Effector memory CD8-positive, alpha-beta T cell (primary cell): ENCODE measurements around the gene MYH11.

ENCODE experiments used
- ATAC-seq: fragments of 150-1000 bp; cut with Tn5 transposase; replicated peaks from 2 replicates; pipeline ENCODE4 v1.10.0; 2021; ENCODE audit warnings: mild to moderate bottlenecking, moderate library complexity
- DNase-seq, 3 experiments: peaks; one replicate each; pipeline ENCODE4 v3.0.0; 2021
- H3K27ac Mint-ChIP-seq, 2 donors: one replicate each; pipeline ENCODE4 v1.8.0; 2022; ENCODE audit warnings: mild to moderate bottlenecking in 2 of 2, mixed read lengths in 2 of 2, moderate library complexity in 2 of 2
- H3K27me3 Mint-ChIP-seq, 2 donors: one replicate each; pipeline ENCODE4 v1.8.0; 2022; ENCODE audit warnings: mixed read lengths in 2 of 2
- H3K36me3 Mint-ChIP-seq: one replicate; pipeline ENCODE4 v1.8.0; 2022; ENCODE audit warnings: mild to moderate bottlenecking, moderate library complexity, mixed read lengths; ENCODE audit not compliant: insufficient read depth
- H3K4me1 Mint-ChIP-seq, 2 donors: one replicate each; pipeline ENCODE4 v1.8.0; 2022; ENCODE audit warnings: low read depth in 2 of 2, mixed read lengths in 2 of 2
- H3K4me3 Mint-ChIP-seq, 2 donors: one replicate each; pipeline ENCODE4 v1.8.0; 2022; ENCODE audit warnings: mild to moderate bottlenecking in 2 of 2, mixed read lengths in 2 of 2, moderate library complexity in 2 of 2
- H3K9me3 Mint-ChIP-seq, 2 donors: one replicate each; pipeline ENCODE4 v1.8.0; 2022; ENCODE audit warnings: mixed read lengths in 2 of 2

Gene MYH11

DNA sequence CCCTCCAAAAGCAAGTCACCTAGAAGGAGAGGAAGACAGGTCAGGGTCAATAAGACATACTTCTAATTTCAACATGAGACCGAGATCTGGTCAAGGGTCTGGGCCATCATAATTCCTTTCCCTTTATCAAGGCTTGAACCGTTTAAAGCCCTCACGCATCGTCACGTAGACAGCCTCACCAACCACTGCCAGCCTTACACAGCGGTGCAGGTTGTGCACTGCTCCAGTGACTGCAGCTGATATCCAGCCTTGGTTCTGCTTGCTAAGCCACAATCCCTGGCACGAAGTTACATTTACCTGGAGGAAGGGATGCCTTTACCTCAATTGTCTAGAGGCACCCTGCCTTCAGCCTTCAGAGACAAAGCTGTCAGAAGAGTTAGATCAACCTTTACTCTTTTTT is 85.1 kb downstream of the MYH11 start:
- DNase-seq (no peak), ATAC-seq (no peak)
- Mint-ChIP-seq H3K9me3 (no peaks in the 10 kb centered on the region), H3K4me1 (no peaks in the 10 kb centered on the region), H3K4me3 (no peak overlapping the region), H3K27me3 (peaks cover 14 to 17% of the 10 kb centered on the region in 2 donors), H3K27ac (no peak overlapping the region), H3K36me3 (peaks cover 3% of the 10 kb centered on the region)

DNA sequence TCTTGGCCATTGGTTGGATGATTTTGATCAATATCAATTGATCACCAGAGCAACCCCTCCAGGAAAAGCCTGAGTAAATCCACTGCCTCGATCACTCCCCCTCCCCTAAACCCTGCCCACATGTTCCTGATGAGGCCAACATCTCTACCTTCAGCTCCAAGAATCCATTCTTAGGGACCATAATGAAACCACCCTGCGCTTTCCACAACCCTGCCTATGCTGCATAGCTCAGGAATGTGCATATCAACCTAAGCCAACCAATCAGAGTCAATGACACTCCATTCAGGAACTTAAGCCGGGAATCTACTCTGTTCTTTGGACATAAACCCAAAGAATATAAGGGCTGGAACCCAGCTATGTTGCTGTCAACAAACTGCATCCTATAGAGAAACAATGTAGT is 86.3 kb downstream of the MYH11 start:
- peaks cover 3% of the 10 kb centered on the region for H3K36me3 Mint-ChIP-seq
- no peak overlapping the region for H3K4me3 Mint-ChIP-seq
- ATAC-seq (no peak), DNase-seq (no peak)
- H3K4me1 Mint-ChIP-seq, result no peaks in the 10 kb centered on the region
- no peaks in the 10 kb centered on the region for H3K9me3 Mint-ChIP-seq
- peaks cover 2 to 6% of the 10 kb centered on the region in 2 donors for H3K27me3 Mint-ChIP-seq
- no peak overlapping the region for H3K27ac Mint-ChIP-seq

DNA sequence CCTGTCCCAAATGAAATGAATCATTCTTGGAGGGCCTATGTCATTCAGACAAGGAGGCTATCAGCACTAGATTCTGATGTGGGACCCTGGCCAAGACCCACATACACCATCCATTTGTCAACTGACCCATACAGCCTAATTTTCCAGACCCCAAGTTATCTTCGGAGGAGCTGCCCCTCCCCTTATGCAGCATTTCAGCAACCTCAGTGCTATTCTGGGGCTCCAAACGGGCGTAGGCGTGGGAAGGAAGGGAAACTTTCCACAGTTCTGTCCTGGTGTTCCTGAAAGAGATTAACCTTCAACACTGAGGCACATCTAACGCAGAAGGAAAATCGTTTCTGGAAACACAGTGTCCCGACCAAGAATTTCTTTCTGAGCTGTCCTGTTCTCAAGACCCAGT is 86.7 kb downstream of the MYH11 start:
- Mint-ChIP-seq H3K4me3 (no peak overlapping the region), H3K4me1 (no peaks in the 10 kb centered on the region), H3K9me3 (no peaks in the 10 kb centered on the region), H3K27me3 (peaks cover 0 to 10% of the 10 kb centered on the region in 2 donors), H3K36me3 (peaks cover 3% of the 10 kb centered on the region), H3K27ac (no peak overlapping the region)
- no peak for ATAC-seq
- no peak for DNase-seq

DNA sequence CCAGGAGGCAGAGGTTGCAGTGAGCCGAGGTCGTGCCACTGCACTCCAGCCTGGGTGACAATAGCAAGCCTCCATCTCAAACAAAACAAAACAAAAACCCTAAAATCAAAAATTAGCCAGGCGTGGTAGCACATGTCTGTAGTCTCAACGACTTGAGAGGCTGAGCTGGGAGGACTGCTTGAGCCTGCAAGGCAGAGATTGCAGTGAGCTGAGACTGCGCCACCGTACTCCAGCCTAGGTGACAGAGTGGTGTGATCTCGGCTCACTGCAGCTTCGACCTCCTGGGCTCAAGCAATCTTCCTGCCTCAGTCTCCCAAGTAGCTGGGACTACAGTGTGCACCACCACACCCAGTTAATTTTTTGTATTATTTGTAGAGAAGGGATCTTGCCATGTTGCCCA is 87.6 kb downstream of the MYH11 start:
- Mint-ChIP-seq H3K4me3 (no peak overlapping the region), H3K9me3 (no peaks in the 10 kb centered on the region), H3K27ac (no peak overlapping the region), H3K27me3 (peaks cover 0 to 14% of the 10 kb centered on the region in 2 donors), H3K36me3 (no peaks in the 10 kb centered on the region), H3K4me1 (no peaks in the 10 kb centered on the region)
- DNase-seq (no peak), ATAC-seq (no peak)

DNA sequence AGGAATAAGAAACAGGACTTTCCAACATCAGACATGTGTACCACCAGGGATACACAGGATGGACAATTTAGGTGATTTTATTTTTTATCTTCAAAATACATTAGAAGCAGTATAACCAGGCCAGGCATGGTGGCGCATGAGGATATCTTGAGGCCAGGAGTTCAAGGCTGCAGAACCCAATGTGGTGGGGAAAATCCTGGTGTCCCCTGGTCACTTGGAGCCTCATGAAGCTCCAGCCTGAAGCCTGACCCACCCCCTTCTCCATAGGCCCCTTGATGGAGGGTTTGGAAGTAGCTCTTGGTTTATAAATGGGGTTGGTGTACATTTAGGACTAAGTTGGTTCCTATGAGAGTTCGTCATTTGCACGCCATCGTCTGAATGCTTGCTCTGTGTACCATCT is 88.6 kb downstream of the MYH11 start:
- H3K27ac Mint-ChIP-seq, result no peak overlapping the region

DNA sequence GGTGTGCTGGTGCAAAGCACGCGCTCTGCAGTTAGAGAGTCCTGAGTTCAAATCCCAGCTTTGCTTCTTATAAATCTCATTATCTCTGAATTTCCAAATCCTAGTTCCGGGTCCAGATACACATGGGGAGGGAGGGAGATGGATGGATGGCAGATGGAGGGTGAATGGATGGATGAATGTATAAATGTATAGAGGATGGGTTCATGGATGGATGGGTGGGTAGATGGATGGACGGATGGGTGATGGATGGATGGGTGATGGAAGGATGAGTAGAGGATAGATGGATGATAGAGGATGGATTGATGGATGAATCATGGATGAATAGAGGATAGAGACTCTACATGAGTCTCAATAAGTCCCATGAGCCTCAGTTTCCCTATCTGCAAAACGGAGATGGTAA is 89.9 kb downstream of the MYH11 start:
- H3K4me1 Mint-ChIP-seq, result no peaks in the 10 kb centered on the region
- no peak for DNase-seq
- no peaks in the 10 kb centered on the region for H3K36me3 Mint-ChIP-seq
- no peak overlapping the region for H3K4me3 Mint-ChIP-seq
- ATAC-seq, result no peak
- H3K9me3 Mint-ChIP-seq, result no peaks in the 10 kb centered on the region
- peaks cover 8 to 15% of the 10 kb centered on the region in 2 donors for H3K27me3 Mint-ChIP-seq
- H3K27ac Mint-ChIP-seq, result no peak overlapping the region

More for the DNA sequence above, 88.6 kb downstream of the MYH11 start:
- Mint-ChIP-seq H3K36me3 (no peaks in the 10 kb centered on the region), H3K4me3 (no peak overlapping the region), H3K9me3 (no peaks in the 10 kb centered on the region), H3K4me1 (no peaks in the 10 kb centered on the region), H3K27me3 (peaks cover 0 to 8% of the 10 kb centered on the region in 2 donors)
- ATAC-seq (no peak), DNase-seq (no peak)

DNA sequence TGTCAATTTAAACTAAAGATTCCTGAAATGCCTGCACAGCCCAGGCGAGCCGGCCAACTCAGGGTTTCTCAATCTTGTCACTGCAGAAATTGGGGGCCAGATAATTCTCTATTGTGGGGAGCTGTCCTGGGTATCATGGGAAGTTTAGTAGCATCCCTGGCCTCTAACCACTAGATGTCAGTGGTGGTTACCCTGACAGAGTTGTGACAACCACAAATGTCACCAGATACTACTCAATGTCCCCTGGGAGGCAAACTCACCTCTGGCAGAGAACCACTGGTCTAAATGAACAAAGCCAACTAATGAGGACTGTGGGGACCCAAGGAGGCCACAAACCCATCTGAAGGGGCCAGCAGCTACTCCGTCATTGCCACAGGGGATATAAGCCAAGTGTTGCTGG is 90.9 kb downstream of the MYH11 start:
- no peak overlapping the region for H3K4me3 Mint-ChIP-seq

DNA sequence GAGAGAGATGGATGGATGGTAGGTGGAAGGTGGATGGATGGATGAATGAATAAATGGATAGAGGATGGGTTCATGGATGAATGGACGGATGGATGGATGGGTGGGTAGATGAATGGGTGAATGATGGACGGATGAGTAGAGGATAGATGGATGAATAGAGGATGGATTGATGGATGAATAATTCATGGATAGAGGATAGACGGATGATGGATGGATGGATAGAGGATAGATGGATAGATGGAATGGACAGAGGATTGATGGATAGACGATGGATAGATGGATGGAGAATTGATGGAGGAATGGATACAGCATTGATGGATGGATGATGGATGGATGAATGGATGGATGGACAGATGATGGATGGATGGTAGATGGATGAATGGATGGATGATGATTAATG is 91.7 kb downstream of the MYH11 start:
- no peak for ATAC-seq

More for the DNA sequence above, 90.9 kb downstream of the MYH11 start:
- Mint-ChIP-seq H3K9me3 (no peaks in the 10 kb centered on the region), H3K27me3 (peaks cover 8 to 20% of the 10 kb centered on the region in 2 donors), H3K27ac (no peak overlapping the region), H3K4me1 (no peaks in the 10 kb centered on the region), H3K36me3 (no peaks in the 10 kb centered on the region)
- peak; percentile 6 to 26 (median 15) for DNase-seq
- ATAC-seq, result peak; percentile 70

DNA sequence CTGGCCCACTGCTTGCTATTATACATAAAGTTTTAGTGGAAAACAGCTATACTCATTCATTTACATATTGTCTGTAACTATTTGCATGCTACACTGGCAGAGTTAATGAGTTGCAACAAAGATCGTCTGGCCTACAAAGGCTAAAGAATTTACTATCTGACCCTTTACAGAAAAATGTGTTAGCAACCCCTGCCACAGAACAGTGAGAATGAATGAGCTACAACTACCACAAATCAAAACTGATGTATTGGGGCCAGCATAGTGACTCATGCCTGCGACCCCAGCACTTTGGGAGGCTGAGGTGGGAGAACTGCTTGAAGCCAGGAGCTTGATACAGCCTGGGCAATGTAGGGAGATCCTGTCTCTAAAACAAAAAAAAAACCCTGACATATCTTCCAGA is 92.7 kb downstream of the MYH11 start:
- Mint-ChIP-seq H3K4me3 (no peak overlapping the region), H3K27ac (no peak overlapping the region), H3K9me3 (no peaks in the 10 kb centered on the region), H3K27me3 (peaks cover 25 to 27% of the 10 kb centered on the region in 2 donors), H3K36me3 (no peaks in the 10 kb centered on the region), H3K4me1 (no peaks in the 10 kb centered on the region)
- DNase-seq (no peak), ATAC-seq (no peak)

More for the DNA sequence above, 91.7 kb downstream of the MYH11 start:
- no peak for DNase-seq
- Mint-ChIP-seq H3K4me1 (no peaks in the 10 kb centered on the region), H3K9me3 (no peaks in the 10 kb centered on the region), H3K27me3 (peaks cover 15 to 23% of the 10 kb centered on the region in 2 donors), H3K4me3 (no peak overlapping the region), H3K27ac (no peak overlapping the region), H3K36me3 (no peaks in the 10 kb centered on the region)

DNA sequence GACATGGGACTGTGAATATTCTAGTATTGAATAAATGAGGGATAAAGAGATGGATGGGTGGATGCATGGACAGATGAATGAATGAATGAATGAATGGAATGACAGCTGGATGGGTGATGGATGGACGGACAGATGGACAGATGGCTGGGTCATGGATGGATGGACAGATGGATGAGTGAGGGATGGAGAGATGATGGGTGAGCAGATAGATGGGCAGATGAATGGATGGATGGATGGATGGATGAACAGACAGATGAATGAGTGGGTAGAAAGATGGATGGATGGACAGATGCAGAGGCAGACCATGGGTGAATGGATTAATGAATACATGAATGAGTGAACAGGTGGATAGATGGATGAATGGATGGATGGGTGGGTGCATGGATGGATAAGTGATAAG is 96.7 kb downstream of the MYH11 start:
- DNase-seq (no peak), ATAC-seq (no peak)
- H3K9me3 Mint-ChIP-seq, result no peaks in the 10 kb centered on the region
- no peak overlapping the region for H3K4me3 Mint-ChIP-seq
- H3K27ac Mint-ChIP-seq, result no peak overlapping the region
- H3K36me3 Mint-ChIP-seq, result no peaks in the 10 kb centered on the region
- no peaks in the 10 kb centered on the region for H3K4me1 Mint-ChIP-seq
- H3K27me3 Mint-ChIP-seq, result peaks cover 28 to 54% of the 10 kb centered on the region in 2 donors

DNA sequence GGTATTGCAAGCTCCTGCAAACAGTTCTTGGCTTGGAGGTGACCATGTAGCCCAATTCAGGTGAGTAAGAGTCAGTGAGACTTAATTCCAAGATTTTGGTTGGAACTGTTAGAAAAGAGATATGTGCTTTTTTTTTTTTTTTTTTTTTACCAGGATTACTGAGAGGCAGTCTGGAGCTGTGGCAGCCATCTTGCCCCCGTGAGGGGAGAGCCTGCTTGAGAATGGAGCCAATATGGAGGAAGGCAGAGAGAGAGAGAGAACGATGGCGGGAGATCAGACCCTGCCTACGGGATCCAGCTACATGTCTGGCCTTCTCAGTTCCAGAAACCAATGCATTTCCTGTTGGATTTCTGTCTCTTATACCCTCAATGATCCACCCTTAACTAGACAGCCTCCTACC is 97.8 kb downstream of the MYH11 start:
- no peak overlapping the region for H3K4me3 Mint-ChIP-seq
- no peaks in the 10 kb centered on the region for H3K9me3 Mint-ChIP-seq
- no peak overlapping the region for H3K27ac Mint-ChIP-seq
- DNase-seq, result no peak
- H3K36me3 Mint-ChIP-seq, result no peaks in the 10 kb centered on the region
- no peaks in the 10 kb centered on the region for H3K4me1 Mint-ChIP-seq
- peaks cover 24 to 54% of the 10 kb centered on the region in 2 donors for H3K27me3 Mint-ChIP-seq
- ATAC-seq, result no peak

DNA sequence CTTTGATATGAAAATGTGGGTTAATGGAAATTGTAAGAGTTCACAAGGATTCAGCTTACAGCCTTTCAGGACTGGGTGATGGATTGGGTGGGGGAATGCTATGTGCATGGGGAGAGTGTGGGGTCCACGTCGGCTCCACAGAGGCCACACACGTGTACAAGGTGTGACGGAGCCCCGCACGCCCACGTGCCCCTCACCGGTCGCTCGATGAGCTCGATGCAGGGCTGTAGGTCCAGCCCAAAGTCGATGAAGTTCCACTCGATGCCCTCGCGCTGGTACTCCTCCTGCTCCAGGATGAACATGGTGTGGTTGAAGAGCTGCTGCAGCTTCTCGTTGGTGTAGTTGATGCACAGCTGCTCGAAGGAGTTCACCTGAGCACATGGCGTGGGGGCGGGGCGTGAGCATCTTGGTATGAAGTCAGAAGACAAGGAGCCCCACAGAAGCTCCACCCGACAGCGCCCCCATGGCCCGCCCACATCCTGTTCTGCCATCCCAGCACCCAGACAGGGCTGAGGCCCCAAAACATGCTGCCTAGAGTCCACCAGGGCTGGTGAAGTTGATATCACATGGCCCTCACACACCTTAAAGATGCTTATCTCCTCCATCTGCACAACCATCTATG is 99.1 kb downstream of the MYH11 start:
- DNase-seq (no peak), ATAC-seq (no peak)
- H3K36me3 Mint-ChIP-seq, result no peaks in the 10 kb centered on the region
- no peaks in the 10 kb centered on the region for H3K4me1 Mint-ChIP-seq
- H3K9me3 Mint-ChIP-seq, result no peaks in the 10 kb centered on the region
- H3K27ac Mint-ChIP-seq, result no peak overlapping the region
- peaks cover 23 to 52% of the 10 kb centered on the region in 2 donors for H3K27me3 Mint-ChIP-seq
- no peak overlapping the region for H3K4me3 Mint-ChIP-seq

DNA sequence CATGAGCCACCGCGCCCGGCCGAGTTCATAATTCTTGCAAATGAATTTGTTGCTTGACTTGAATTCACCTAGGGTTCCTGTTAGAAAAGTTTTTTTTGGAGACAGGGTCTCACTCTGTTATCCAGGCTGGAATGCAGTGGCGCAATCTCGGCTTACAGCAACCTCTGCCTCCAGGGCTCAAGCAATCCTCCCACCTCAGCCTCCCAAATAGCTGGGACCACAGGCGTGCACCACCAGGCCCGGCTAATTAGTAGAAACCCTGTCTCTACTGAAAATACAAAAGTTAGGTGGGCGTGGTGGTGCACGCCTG is 99.8 kb downstream of the MYH11 start:
- Mint-ChIP-seq H3K9me3 (no peaks in the 10 kb centered on the region), H3K36me3 (no peaks in the 10 kb centered on the region), H3K4me3 (no peak overlapping the region), H3K27ac (no peak overlapping the region), H3K4me1 (no peaks in the 10 kb centered on the region), H3K27me3 (peaks cover 17 to 45% of the 10 kb centered on the region in 2 donors)
- DNase-seq, result no peak
- no peak for ATAC-seq

DNA sequence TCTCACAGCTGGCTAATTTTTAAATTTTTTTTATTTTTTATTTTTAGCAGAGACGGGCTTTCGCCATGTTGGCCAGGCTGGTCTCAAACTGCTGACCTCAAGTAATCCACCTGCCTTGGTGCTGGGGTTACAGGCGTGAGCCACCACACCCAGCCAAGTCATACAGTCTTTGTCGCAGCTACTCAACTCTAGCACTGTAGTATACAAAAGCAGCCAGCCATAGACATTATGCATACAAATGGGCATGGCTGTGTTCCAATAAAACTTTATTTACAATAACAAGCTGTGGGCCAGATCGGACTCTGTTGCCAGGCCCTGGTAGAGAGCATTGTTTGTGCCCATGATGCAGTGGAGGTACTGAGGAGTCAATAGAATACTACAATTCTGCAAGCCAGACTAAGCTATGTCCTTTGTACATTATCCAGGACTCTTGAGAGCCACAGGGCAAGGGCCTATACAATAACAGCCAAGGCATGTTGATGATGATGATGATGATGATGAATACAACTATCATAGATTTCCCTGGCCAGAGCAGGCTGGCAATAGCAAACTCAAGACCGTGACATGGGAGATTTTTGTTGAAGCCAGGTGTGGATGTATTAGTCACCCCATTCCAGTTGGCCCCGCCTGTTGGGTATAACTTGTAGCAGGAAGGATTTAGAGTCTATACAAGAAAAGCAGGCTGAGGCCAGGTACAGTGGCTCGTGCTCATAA is 101.8 kb downstream of the MYH11 start:
- Mint-ChIP-seq H3K36me3 (no peaks in the 10 kb centered on the region), H3K27ac (no peak overlapping the region), H3K4me1 (no peaks in the 10 kb centered on the region), H3K27me3 (peaks cover 7 to 37% of the 10 kb centered on the region in 2 donors), H3K9me3 (no peaks in the 10 kb centered on the region), H3K4me3 (no peak overlapping the region)
- ATAC-seq (no peak), DNase-seq (no peak)
